ENCODE results near the gene PRDM16.

- TF ChIP-seq CTCF (IDR thresholded peaks at IDR 0.05) (no peak), POLR2A (IDR thresholded peaks at IDR 0.05) (no peak)
These were observed 7.4 kb upstream of the PRDM16 start for GRCh38 chr1:3061566-3061965.
